Stimulated activated naive CD8-positive, alpha-beta T cell treated with anti-CD3 and anti-CD28 coated beads, Interleukin-15, amount 100 ng/mL, for 72 hours (primary cell): ENCODE results near the gene OSER1.
A peak's percentile ranks its signal among the peaks of the same experiment; 100 is the strongest.
"Not testable (repeated sequence)": the region's sequence is repeated elsewhere in the genome, so short reads cannot be mapped to it uniquely, and the experiment has no call there.

Source experiments
- ATAC-seq: fragments of 150-1000 bp; cut with Tn5 transposase; 2 replicates; pipeline ENCODE4 v1.10.0; 2021; ENCODE audit warnings: mild to moderate bottlenecking, moderate library complexity
- DNase-seq, 2 donors: peaks; one replicate each; pipeline ENCODE4 v3.0.0; 2021 to 2022
- H3K27ac Mint-ChIP-seq, 2 donors: one replicate each; pipeline ENCODE4 v1.8.0; 2022; ENCODE audit warnings: mild to moderate bottlenecking in 2 of 2, mixed read lengths in 2 of 2, moderate library complexity in 2 of 2
- H3K27me3 Mint-ChIP-seq: one replicate; pipeline ENCODE4 v1.8.0; 2022; ENCODE audit warnings: mixed read lengths
- H3K4me1 Mint-ChIP-seq: one replicate; pipeline ENCODE4 v1.8.0; 2022; ENCODE audit warnings: mild to moderate bottlenecking, mixed read lengths
- H3K4me3 Mint-ChIP-seq, 2 donors: one replicate each; pipeline ENCODE4 v1.8.0; 2022; ENCODE audit warnings: mild to moderate bottlenecking in 2 of 2, mixed read lengths in 2 of 2, moderate library complexity in 1 of 2
- H3K9me3 Mint-ChIP-seq, 2 donors: one replicate each; pipeline ENCODE4 v1.8.0; 2022; ENCODE audit warnings: mixed read lengths in 2 of 2

The OSER1 gene

DNA sequence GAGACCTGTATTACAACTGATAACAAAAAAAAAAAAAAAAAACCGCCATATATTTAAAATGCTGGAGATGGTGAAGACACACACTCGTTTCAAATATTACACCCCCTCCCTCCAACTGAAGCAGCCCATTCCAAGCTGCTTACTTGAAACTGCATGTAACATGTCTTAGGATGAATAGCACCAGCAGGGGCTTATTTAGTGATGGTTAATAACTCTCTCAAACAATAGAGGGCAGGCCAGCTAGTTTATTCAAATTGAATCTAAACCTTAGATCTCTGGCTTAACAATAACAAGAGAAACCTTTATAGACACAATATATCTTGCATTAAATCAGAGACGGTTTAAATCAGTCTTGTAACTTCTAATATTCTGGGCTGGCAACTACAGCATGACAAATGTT lies 14.3 kb downstream of the OSER1 start:
- no peak overlapping the region for H3K27ac Mint-ChIP-seq
- ATAC-seq (no peak), DNase-seq (no peak)
- H3K9me3 Mint-ChIP-seq = no peaks in the 10 kb centered on the region
- H3K4me1 Mint-ChIP-seq = peaks cover 28% of the 10 kb centered on the region
- H3K27me3 Mint-ChIP-seq = no peaks in the 10 kb centered on the region
- no peak overlapping the region for H3K4me3 Mint-ChIP-seq

DNA sequence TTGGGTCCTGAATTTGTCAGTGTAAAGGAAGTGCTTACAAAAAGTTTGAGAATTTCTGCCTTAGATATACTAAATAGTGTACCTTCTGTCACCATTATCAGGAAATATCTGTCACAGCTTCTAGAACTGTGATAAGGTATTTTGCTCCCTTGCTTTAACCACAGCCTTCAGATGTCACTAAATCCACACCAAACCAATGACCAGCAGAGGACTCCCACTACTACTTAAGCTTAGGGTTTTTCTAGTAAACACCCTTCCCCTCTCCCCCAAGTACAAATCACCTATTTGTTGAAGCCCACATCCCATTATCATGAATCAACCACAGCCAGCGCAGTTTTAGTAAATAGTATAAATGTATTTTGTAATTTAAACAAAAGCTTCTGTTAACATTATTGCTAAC lies 15.0 kb downstream of the OSER1 start:
- no peak overlapping the region for H3K4me3 Mint-ChIP-seq
- H3K4me1 Mint-ChIP-seq = peaks cover 21% of the 10 kb centered on the region
- DNase-seq (no peak), ATAC-seq (no peak)
- no peaks in the 10 kb centered on the region for H3K9me3 Mint-ChIP-seq
- H3K27ac Mint-ChIP-seq = no peak overlapping the region
- no peaks in the 10 kb centered on the region for H3K27me3 Mint-ChIP-seq

DNA sequence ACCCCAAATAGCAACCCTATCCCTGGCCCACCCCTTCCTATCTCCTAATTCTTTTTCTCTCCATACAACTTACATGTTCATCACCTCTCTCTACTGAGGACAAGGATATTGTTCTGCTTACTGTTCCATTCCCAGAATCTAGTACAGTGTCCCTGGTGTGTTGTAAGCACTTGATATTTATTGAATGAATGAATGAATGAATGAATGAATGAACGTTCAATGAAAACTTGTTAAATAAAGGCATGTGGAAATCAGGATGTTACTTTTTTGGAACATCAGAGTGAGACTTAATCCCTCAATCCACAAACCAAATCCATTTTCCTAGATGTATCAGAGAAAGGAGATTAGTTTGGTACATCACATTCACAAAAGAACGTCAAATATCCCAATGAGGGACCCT lies 16.8 kb downstream of the OSER1 start:
- Mint-ChIP-seq H3K27me3 (peaks cover 5% of the 10 kb centered on the region), H3K4me3 (no peak overlapping the region), H3K27ac (no peak overlapping the region), H3K9me3 (no peaks in the 10 kb centered on the region), H3K4me1 (peaks cover 3% of the 10 kb centered on the region)
- DNase-seq (no peak), ATAC-seq (no peak)

DNA sequence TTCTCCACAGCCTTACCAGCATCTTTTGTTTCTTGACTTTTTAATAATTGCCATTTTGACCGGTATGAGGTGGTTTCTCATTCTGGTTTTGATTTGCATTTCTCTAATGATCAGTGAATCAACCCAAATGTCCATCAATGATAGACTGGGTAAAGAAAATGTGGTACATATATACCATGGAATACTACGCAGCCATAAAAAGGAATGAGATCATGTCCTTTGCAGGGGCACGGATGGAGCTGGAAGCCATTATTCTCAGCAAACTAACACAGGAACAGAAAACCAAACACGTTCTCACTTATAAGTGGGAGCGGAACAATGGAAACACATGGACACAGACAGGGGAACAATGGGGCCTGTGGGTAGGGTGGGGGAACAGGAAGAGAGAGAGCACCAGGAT lies 18.9 kb downstream of the OSER1 start:
- not testable (repeated sequence) for H3K27ac Mint-ChIP-seq, DNase-seq, H3K9me3 Mint-ChIP-seq, H3K4me3 Mint-ChIP-seq, ATAC-seq
- Mint-ChIP-seq H3K4me1 (peaks cover 16% of the 10 kb centered on the region), H3K27me3 (peaks cover 26% of the 10 kb centered on the region)

DNA sequence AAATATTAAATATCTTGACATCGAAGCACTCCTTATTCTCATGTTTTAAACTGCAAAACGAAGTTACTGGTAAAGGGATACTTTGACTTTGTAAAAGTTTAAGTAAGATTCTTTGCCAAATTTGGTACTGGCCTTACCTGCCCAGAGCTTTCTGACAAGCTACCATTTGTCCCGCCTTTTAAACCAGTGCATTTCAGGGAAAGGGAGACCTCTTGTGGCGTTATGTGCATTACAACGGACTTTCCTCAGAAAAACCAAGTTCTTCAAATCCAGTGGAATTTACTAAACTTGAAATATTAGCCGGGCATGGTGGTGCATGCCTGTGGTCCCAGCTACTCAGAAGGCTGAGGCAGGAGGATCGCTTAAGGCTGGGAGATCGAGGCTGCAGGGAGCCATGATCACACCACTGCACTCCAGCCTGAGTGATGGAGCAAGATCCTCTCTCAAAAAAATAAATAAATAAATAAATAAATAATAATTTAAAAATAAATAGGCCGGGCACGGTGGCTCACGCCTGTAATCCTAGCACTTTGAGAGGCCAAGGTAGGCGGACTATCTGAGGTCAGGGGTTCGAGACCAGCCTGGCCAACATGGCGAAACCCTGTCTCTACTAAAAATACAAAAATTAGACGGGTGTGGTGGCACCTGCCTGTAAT lies 20.2 kb downstream of the OSER1 start:
- H3K27me3 Mint-ChIP-seq = peaks cover 39% of the 10 kb centered on the region
- H3K9me3 Mint-ChIP-seq, H3K27ac Mint-ChIP-seq, H3K4me3 Mint-ChIP-seq: not testable (repeated sequence)
- ATAC-seq (peak; percentile 61), DNase-seq (peak; percentile 45 to 49)
- peaks cover 20% of the 10 kb centered on the region for H3K4me1 Mint-ChIP-seq

DNA sequence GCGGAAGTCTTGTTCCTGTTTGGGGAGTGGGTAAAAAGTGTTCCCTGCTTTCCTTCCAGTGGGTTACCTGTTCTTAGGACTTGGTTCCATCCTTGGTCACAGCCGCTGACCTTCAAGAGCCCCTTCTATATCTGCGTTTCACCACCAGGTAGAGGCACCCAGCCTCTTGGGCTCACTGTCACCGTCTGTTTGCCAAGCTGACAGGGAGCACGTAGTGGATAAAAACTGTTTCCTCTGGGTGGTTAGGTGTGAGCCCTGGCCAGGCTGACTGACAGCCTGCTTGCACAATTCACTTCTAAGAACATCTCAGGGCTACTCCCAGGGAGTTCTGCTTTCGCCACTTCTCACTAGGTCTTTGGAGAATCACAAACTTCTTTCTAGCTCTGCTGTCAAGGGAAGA lies 21.8 kb downstream of the OSER1 start:
- DNase-seq (no peak), ATAC-seq (no peak)
- H3K27me3 Mint-ChIP-seq = peaks cover 51% of the 10 kb centered on the region
- H3K27ac Mint-ChIP-seq = no peak overlapping the region
- no peak overlapping the region for H3K4me3 Mint-ChIP-seq
- peaks cover 20% of the 10 kb centered on the region for H3K4me1 Mint-ChIP-seq
- H3K9me3 Mint-ChIP-seq = no peaks in the 10 kb centered on the region

DNA sequence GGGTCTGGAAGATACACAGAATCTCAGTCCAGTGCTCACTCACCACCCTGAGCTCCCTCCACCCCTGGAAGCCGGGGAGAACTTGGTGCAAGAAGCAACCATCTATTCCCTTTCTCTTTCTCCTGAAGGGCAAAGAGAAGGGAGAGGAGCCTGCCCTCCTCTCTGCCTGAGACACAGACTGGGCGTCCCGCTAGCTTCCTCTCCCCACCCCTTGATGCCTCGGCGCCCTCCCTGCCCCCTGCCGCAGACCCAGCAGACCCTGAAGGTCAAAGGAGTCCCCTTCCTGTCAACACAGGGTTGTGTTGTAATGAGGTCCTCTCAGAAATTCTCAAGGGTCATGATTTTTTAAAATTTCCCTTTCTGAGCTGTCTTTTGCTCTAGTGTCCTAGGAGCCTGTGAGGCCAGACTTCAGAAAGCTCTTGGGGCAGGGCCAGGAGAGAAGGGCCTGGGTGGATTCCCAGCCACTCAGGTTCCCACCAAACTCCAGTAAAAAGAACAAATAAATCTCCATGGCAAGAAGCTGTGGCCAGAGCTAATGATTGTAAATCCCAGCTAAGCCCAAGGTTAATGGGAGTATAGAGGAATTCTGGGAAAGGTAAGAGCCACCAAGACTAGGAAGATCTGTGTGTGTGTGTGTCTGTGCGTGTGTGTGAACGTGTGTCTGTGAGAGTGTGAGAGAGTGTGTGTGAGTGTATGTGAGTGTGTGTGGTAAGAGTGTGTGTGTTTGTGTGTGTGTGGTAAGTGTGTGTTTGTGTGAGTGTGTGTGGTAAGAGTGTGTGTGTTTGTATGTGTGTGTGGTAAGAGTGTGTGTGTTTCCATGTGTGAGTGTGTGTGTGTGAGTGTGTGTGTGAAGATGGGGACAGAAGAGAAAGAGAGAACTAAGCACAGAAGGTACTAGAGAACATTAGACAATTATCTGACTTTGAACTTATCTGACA lies 22.5 kb downstream of the OSER1 start:
- H3K9me3 Mint-ChIP-seq = no peaks in the 10 kb centered on the region
- peaks cover 20% of the 10 kb centered on the region for H3K4me1 Mint-ChIP-seq
- H3K4me3 Mint-ChIP-seq = peak overlapping the region in 1 of 2 donors; percentile 73
- H3K27ac Mint-ChIP-seq = no peak overlapping the region
- ATAC-seq (peak; percentile 42), DNase-seq (no peak)
- peaks cover 57% of the 10 kb centered on the region for H3K27me3 Mint-ChIP-seq

DNA sequence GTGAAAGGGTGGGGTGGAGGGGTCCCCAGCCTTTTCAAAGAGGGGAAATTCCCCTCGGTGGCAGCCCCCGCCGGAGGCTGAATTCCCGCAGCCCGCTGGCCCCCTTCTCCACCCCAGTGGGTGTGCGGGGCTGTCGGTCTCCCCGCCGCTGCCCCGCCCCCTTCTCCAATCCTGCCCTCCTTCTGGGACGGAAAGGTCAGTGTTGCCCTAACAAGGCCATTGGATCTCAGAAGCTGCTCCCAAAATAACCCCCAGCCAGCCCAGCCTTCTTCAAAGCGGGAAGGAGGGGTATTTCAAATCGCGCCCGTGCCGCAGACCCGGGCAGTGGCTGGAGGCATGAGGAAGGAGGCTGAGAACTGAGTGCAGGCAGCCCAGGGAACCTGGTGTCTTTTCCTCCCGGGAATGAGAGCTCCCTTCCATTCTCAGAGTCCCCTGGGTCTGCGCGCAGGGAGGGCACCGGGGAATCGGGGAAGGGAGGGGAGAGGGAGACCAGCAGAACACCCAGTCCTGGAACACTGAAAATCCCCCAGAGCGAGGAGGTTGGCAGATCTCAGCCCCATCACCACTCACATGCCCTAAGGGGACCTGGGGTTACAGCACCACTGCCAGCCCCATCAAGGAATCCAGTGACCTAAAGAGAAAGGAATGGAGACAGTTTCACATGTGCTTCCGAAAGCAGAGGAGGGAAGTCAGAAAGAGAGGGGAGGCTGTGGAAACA lies 23.4 kb downstream of the OSER1 start, which contains the start of gene JPH2:
TSS of gene JPH2 (minus strand) at position 135 of the 718 bp plus-strand sequence. CDS start 483 bp downstream, outside the sequence.
- Mint-ChIP-seq H3K27me3 (peaks cover 65% of the 10 kb centered on the region), H3K4me1 (peaks cover 20% of the 10 kb centered on the region), H3K27ac (no peak within 1 kb of the TSS), H3K9me3 (no peaks in the 10 kb centered on the region), H3K4me3 (peak within 1 kb of the TSS in 1 of 2 donors; percentile 73)
- DNase-seq (no peak), ATAC-seq (peak; percentile 33)

DNA sequence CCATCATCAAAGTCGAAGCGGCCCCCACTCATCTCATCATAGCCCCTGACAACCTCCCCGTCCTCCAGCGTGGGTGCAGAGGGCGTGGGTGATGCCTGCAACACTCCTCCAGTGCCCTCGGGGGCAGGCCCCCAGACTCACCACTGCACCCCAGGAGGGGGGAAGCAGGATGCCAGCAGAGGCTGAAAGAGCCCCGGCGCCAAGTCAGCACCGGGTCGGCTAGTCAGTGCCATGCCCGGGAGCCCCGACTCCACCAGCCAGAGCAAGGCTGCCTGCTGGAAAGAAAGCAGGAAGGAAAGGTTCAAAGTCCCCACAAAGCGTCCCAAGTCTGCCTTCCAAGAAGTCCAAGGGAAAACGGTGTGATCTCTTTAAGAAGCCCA lies 23.9 kb downstream of the OSER1 start:
- no peak overlapping the region for H3K27ac Mint-ChIP-seq
- H3K9me3 Mint-ChIP-seq = no peaks in the 10 kb centered on the region
- H3K4me3 Mint-ChIP-seq = peak overlapping the region in 1 of 2 donors; percentile 73
- H3K4me1 Mint-ChIP-seq = peaks cover 20% of the 10 kb centered on the region
- DNase-seq (no peak), ATAC-seq (peak; percentile 41)
- peaks cover 71% of the 10 kb centered on the region for H3K27me3 Mint-ChIP-seq

DNA sequence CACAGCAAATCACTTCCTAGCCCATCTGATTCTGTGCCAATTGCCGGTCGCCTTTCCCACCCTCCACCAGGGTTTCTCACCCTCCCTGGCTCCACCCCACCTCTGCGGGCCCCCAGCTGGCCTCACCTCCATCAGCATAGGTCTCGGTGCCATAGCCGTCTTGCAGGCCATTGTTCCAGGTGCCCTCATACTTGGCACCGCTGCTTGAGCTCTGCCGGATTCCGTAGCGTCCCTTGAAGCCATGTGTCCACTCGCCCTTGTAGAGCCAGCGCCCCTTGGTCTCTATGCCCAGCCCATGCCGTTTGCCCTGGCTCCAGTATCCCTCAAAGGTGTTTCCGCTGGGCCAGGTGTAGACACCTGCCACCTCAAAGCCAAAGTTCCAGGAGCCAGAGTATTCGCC lies 24.4 kb downstream of the OSER1 start:
- H3K27ac Mint-ChIP-seq = no peak overlapping the region
- ATAC-seq (no peak), DNase-seq (no peak)
- no peak overlapping the region for H3K4me3 Mint-ChIP-seq
- no peaks in the 10 kb centered on the region for H3K9me3 Mint-ChIP-seq
- peaks cover 20% of the 10 kb centered on the region for H3K4me1 Mint-ChIP-seq
- peaks cover 75% of the 10 kb centered on the region for H3K27me3 Mint-ChIP-seq

DNA sequence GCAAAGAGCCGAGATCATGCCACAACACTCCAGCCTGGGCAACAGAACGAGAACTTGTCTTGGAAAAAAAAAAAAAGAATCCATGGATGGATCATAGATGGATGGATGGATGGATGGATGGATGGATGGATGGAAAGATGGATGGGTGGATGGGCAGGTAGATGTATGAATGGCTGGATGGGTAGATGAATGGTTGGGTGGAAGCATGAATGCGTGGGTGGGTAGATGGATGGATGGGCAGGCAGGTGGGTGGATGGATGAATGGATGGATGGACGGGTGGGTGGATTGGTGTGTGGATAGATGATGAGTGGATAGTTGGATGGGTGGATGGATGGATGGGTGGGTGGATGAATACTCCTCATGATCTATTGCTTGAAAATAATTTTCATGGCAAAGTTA lies 25.0 kb downstream of the OSER1 start:
- ATAC-seq (no peak), DNase-seq (no peak)
- peaks cover 82% of the 10 kb centered on the region for H3K27me3 Mint-ChIP-seq
- H3K4me1 Mint-ChIP-seq = peaks cover 20% of the 10 kb centered on the region
- no peaks in the 10 kb centered on the region for H3K9me3 Mint-ChIP-seq
- no peak overlapping the region for H3K27ac Mint-ChIP-seq
- H3K4me3 Mint-ChIP-seq = no peak overlapping the region

DNA sequence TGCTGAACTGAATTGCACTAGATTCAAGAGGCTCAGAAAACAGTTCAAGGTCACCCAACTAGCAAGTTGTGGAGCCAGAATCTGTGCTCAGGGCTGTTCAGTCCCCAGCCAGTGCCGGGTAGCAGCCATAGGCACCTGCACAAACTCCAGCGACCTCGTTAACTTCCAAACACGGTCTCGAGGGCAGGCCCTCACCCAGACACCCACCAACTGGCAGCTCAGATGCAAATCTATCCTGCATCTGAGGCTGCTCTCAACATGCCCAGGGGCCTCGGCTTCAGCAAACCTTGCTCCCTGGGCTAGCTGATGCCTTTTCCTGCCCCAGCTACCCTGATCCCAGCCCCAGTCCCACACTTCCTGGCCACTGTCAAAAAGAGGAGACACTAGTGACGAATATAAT lies 27.3 kb downstream of the OSER1 start:
- ATAC-seq (no peak), DNase-seq (no peak)
- H3K4me3 Mint-ChIP-seq = no peak overlapping the region
- H3K27ac Mint-ChIP-seq = no peak overlapping the region
- no peaks in the 10 kb centered on the region for H3K9me3 Mint-ChIP-seq
- peaks cover 20% of the 10 kb centered on the region for H3K4me1 Mint-ChIP-seq
- H3K27me3 Mint-ChIP-seq = peaks cover 74% of the 10 kb centered on the region

DNA sequence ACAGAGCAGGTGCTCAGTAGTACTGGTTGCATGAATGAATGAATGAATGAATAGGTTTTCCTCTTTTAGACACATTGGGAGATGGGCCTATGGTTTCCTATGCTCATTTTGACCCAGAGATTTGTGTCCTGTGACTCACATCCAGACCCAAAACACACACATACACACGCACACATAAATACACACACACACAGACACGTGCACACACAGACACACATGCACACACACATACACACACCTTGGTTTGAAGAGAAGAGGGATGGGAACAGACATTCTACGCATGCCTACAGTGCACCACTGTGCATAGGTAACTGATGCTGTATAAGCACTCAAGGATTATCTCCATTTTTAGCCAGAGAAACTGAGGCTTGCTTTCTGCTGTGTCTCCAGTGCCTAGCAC lies 27.7 kb downstream of the OSER1 start:
- Mint-ChIP-seq H3K4me3 (no peak overlapping the region), H3K4me1 (peaks cover 16% of the 10 kb centered on the region), H3K9me3 (no peaks in the 10 kb centered on the region), H3K27ac (peak overlapping the region in 1 of 2 donors; percentile 9), H3K27me3 (peaks cover 70% of the 10 kb centered on the region)
- ATAC-seq (no peak), DNase-seq (no peak)

DNA sequence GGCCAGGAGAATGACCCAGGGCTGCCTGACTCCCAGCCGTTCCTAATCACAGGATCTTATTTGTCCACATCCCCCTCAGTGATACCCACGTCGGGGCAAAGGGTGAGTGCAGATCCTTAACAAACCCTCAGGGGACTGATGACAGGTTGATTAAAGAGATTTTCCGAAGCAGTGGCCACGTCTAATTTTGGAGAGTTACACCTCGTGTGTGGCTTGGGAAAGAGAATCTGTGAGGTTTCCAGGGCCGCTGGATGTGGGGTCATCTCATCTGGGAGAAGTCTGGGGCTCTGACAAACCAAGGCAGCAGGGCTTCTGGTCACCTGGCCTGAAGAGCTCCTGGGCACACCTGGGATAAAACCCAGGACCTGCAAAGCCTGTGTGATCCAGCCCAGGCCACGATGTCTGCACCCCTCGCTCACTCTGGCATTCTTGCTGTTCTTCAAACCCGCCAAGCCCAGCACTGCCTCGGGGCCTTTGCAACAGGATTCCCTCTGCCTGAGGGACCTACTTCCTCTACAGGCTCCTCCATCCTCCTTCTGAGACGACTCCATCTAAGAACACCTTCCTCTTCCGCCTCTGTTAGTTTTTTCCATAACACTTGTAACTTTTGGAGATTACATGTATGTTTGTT lies 28.3 kb downstream of the OSER1 start:
- Mint-ChIP-seq H3K27ac (peak overlapping the region in 1 of 2 donors; percentile 55), H3K4me1 (peaks cover 10% of the 10 kb centered on the region), H3K27me3 (peaks cover 63% of the 10 kb centered on the region), H3K4me3 (no peak overlapping the region), H3K9me3 (no peaks in the 10 kb centered on the region)
- DNase-seq (no peak), ATAC-seq (no peak)

DNA sequence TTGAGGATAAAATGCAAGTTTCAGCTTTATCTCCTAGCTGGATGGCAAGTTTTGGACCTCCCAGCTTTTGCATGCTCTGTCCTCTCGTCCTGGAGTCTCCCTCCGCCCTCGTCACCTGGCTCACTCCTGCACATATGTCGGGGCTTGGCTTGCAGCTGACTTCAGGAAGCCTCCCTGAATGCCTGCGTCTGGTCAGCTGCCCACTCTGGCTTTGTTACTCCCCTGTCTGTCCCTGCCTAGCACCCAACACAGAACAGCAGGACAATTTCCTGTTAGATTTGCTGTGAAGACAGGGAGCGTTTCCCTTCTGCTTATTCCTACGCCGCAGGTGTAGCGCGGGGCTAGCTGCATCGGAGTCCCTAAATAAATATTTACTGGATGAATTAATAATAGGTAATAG lies 29.0 kb downstream of the OSER1 start:
- no peak overlapping the region for H3K27ac Mint-ChIP-seq
- H3K4me3 Mint-ChIP-seq = no peak overlapping the region
- H3K4me1 Mint-ChIP-seq = peaks cover 4% of the 10 kb centered on the region
- H3K9me3 Mint-ChIP-seq = no peaks in the 10 kb centered on the region
- H3K27me3 Mint-ChIP-seq = peaks cover 57% of the 10 kb centered on the region
- ATAC-seq = no peak
- DNase-seq = no peak
